ENCODE measurements around the gene FAAP100. TPM values are rescaled to one million over a fixed set of nuclear protein-coding genes. Genes with fewer than 3 reads are reported as not detected.

FAAP100 gene
- total RNA-seq, 6 experiments from 2014 or later = 21.9 to 27.7 (median 23.9) TPM

GRCh38 chr17:81543339-81543675 is 8.8 kb downstream of the FAAP100 start:
- no peak for DNase-seq
- no peaks in the 10 kb centered on the region for H3K4me1 Mint-ChIP-seq (ENCODE audit: low read depth)
- no peak overlapping the region for H3K4me3 Mint-ChIP-seq
- no peak overlapping the region for H3K27ac Mint-ChIP-seq
- no peaks in the 10 kb centered on the region for H3K36me3 Mint-ChIP-seq (ENCODE audit: low read depth)
- no peaks in the 10 kb centered on the region for H3K9me3 Mint-ChIP-seq
- TF ChIP-seq CTCF (IDR thresholded peaks at IDR 0.05) = no peak
- H3K27me3 Mint-ChIP-seq (ENCODE audit: insufficient read depth) = no peaks in the 10 kb centered on the region; the same call in 1 of the 2 replicates

- Mint-ChIP-seq H3K27ac (no peak overlapping the region), H3K4me1 (ENCODE audit: low read depth) (no peaks in the 10 kb centered on the region), H3K27me3 (ENCODE audit: insufficient read depth) (peaks cover 3% of the 10 kb centered on the region), H3K4me3 (no peak overlapping the region), H3K9me3 (no peaks in the 10 kb centered on the region), H3K36me3 (ENCODE audit: low read depth) (no peaks in the 10 kb centered on the region)
- TF ChIP-seq CTCF (IDR thresholded peaks at IDR 0.05) = no peak
- DNase-seq = no peak
Measured at GRCh38 chr17:81542431-81543338, 9.5 kb downstream of the FAAP100 start.

GRCh38 chr17:81541123-81541522 is 11.0 kb downstream of the FAAP100 start:
- no peak for DNase-seq
- Mint-ChIP-seq H3K9me3 (no peaks in the 10 kb centered on the region), H3K27ac (no peak overlapping the region), H3K4me3 (no peak overlapping the region), H3K27me3 (ENCODE audit: insufficient read depth) (peaks cover 5% of the 10 kb centered on the region), H3K36me3 (ENCODE audit: low read depth) (no peaks in the 10 kb centered on the region), H3K4me1 (ENCODE audit: low read depth) (no peaks in the 10 kb centered on the region)
- TF ChIP-seq CTCF (IDR thresholded peaks at IDR 0.05) = no peak

GRCh38 chr17:81540676-81541027 is 11.5 kb downstream of the FAAP100 start:
- no peak overlapping the region for H3K27ac Mint-ChIP-seq
- no peak for DNase-seq
- TF ChIP-seq CTCF (IDR thresholded peaks at IDR 0.05) = no peak
- no peaks in the 10 kb centered on the region for H3K4me1 Mint-ChIP-seq (ENCODE audit: low read depth)
- no peaks in the 10 kb centered on the region for H3K36me3 Mint-ChIP-seq (ENCODE audit: low read depth)
- peaks cover 8% of the 10 kb centered on the region for H3K27me3 Mint-ChIP-seq (ENCODE audit: insufficient read depth)
- no peaks in the 10 kb centered on the region for H3K9me3 Mint-ChIP-seq
- no peak overlapping the region for H3K4me3 Mint-ChIP-seq

GRCh38 chr17:81539961-81540675 is 12.0 kb downstream of the FAAP100 start:
- DNase-seq = no peak
- H3K9me3 Mint-ChIP-seq = no peaks in the 10 kb centered on the region
- peaks cover 8% of the 10 kb centered on the region for H3K27me3 Mint-ChIP-seq (ENCODE audit: insufficient read depth)
- H3K4me3 Mint-ChIP-seq = no peak overlapping the region
- TF ChIP-seq CTCF (IDR thresholded peaks at IDR 0.05) = peak; percentile 38; the same call in 1 of the 2 replicates
- H3K36me3 Mint-ChIP-seq (ENCODE audit: low read depth) = no peaks in the 10 kb centered on the region
- H3K27ac Mint-ChIP-seq = no peak overlapping the region
- no peaks in the 10 kb centered on the region for H3K4me1 Mint-ChIP-seq (ENCODE audit: low read depth)

Measured in HFFc6 (cell line).